HEK293T (cell line): ENCODE data around the gene USP33.
"Not testable (repeated sequence)": the region's sequence is repeated elsewhere in the genome, so short reads cannot be mapped to it uniquely, and the experiment has no call there.

Experiments used
- ARNT ChIP-seq: fragments of 450-650 bp; IDR thresholded peaks from 2 replicates; pipeline ENCODE4 v1.6.1; 2017; ENCODE audit warnings: mild to moderate bottlenecking
- BHLHE40 ChIP-seq: fragments of 450-650 bp; IDR thresholded peaks from 2 replicates; pipeline ENCODE4 v1.6.1; 2016; ENCODE audit warnings: mild to moderate bottlenecking, moderate library complexity, borderline replicate concordance
- CTBP1 ChIP-seq: fragments of 450-650 bp; IDR thresholded peaks from 2 replicates; pipeline ENCODE4 v1.6.1; 2016; ENCODE audit warnings: borderline replicate concordance
- ELF4 ChIP-seq: fragments of 450-650 bp; IDR thresholded peaks from 2 replicates; pipeline ENCODE4 v1.6.1; 2017; ENCODE audit warnings: antibody characterized with exemption
- FOXA1 ChIP-seq: fragments of 450-650 bp; IDR thresholded peaks from 2 replicates; pipeline ENCODE4 v1.6.1; 2016; ENCODE audit warnings: mild to moderate bottlenecking
- FOXK2 ChIP-seq: fragments of 450-650 bp; IDR thresholded peaks from 2 replicates; pipeline ENCODE4 v1.6.1; 2016; ENCODE audit warnings: mild to moderate bottlenecking
- FOXM1 ChIP-seq: fragments of 450-650 bp; IDR thresholded peaks from 2 replicates; pipeline ENCODE4 v1.6.1; 2017; ENCODE audit warnings: mild to moderate bottlenecking, borderline replicate concordance
- HDGF ChIP-seq: fragments of 450-650 bp; IDR thresholded peaks from 2 replicates; pipeline ENCODE4 v1.6.1; 2017; ENCODE audit warnings: antibody characterized with exemption, borderline replicate concordance
- L3MBTL2 ChIP-seq: fragments of 450-650 bp; conservative IDR thresholded peaks from 2 replicates; pipeline ENCODE4 v1.6.1; 2016; ENCODE audit warnings: mild to moderate bottlenecking
- NFRKB ChIP-seq: fragments of 450-650 bp; IDR thresholded peaks from 2 replicates; pipeline ENCODE4 v1.6.1; 2016; ENCODE audit warnings: mild to moderate bottlenecking, moderate library complexity
- PKNOX1 ChIP-seq: fragments of 450-650 bp; IDR thresholded peaks from 2 replicates; pipeline ENCODE4 v1.6.1; 2016
- SP1 ChIP-seq: fragments of 450-650 bp; IDR thresholded peaks from 2 replicates; pipeline ENCODE4 v1.6.1; 2017
- TARDBP ChIP-seq: fragments of 450-650 bp; IDR thresholded peaks from 2 replicates; pipeline ENCODE4 v1.6.1; 2016
- ZNF384 ChIP-seq: fragments of 450-650 bp; IDR thresholded peaks from 2 replicates; pipeline ENCODE4 v1.6.1; 2016

- TF ChIP-seq FOXM1, PKNOX1, ELF4, CTBP1, HDGF, SP1, TARDBP, ARNT, NFRKB, BHLHE40, L3MBTL2, FOXA1, FOXK2: not testable (repeated sequence)
- peak; percentile 77 for TF ChIP-seq ZNF384
Observed at GRCh38 chr1:77674807-77675206, 84.8 kb downstream of the USP33 start.
